AG10803 (cell line): ENCODE results near the gene IFI30.

ENCODE experiments used
- DNase-seq: peaks from one replicate; pipeline ENCODE4 v3.0.0; 2010; ENCODE audit warnings: low read depth
- H3K4me3 ChIP-seq: 2 replicates; pipeline ENCODE4 v1.5.1; 2011; ENCODE audit warnings: mild to moderate bottlenecking, low read length, control low read depth
- TF ChIP-seq, protein P1 (sequence below): conservative IDR thresholded peaks from 2 replicates; pipeline ENCODE4 v1.5.1; 2011; ENCODE audit warnings: mild to moderate bottlenecking, low read length, control low read depth, inconsistent platforms

Gene IFI30

GRCh38 chr19:18183529-18183928, 9.9 kb downstream of the IFI30 start:
- no peak for DNase-seq
- TF ChIP-seq, protein P1, sequence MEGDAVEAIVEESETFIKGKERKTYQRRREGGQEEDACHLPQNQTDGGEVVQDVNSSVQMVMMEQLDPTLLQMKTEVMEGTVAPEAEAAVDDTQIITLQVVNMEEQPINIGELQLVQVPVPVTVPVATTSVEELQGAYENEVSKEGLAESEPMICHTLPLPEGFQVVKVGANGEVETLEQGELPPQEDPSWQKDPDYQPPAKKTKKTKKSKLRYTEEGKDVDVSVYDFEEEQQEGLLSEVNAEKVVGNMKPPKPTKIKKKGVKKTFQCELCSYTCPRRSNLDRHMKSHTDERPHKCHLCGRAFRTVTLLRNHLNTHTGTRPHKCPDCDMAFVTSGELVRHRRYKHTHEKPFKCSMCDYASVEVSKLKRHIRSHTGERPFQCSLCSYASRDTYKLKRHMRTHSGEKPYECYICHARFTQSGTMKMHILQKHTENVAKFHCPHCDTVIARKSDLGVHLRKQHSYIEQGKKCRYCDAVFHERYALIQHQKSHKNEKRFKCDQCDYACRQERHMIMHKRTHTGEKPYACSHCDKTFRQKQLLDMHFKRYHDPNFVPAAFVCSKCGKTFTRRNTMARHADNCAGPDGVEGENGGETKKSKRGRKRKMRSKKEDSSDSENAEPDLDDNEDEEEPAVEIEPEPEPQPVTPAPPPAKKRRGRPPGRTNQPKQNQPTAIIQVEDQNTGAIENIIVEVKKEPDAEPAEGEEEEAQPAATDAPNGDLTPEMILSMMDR, result no peak
- no peak overlapping the region for H3K4me3 ChIP-seq

DNA sequence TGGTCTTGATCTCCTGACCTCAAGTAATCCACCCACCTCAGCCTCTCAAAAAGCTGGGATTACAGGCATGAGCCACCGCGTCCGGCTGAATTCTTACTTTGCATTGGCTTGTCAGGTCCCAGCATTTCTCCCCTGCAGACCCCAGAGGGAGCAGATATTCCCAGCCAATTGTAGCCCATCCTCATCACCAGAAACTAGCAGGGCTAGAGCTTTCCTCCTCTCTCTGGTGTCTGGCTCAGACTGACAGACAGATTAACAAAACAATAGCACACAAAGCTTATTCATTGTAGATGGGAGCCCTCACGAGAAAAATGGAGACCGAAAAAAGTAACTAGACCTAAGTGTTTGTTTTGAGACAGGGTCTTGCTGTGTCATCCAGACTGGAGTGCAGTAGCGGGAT, 11.9 kb downstream of the IFI30 start:
- TF ChIP-seq, protein P1, result no peak
- DNase-seq, result no peak
- H3K4me3 ChIP-seq, result no peak overlapping the region

- TF ChIP-seq, protein P1, result no peak
- H3K4me3 ChIP-seq, result no peak overlapping the region
- DNase-seq, result no peak
Measured at GRCh38 chr19:18190278-18190677, 16.7 kb downstream of the IFI30 start.

GRCh38 chr19:18191640-18192062, 18.0 kb downstream of the IFI30 start:
- H3K4me3 ChIP-seq, result peak overlapping the region; percentile 74

DNA sequence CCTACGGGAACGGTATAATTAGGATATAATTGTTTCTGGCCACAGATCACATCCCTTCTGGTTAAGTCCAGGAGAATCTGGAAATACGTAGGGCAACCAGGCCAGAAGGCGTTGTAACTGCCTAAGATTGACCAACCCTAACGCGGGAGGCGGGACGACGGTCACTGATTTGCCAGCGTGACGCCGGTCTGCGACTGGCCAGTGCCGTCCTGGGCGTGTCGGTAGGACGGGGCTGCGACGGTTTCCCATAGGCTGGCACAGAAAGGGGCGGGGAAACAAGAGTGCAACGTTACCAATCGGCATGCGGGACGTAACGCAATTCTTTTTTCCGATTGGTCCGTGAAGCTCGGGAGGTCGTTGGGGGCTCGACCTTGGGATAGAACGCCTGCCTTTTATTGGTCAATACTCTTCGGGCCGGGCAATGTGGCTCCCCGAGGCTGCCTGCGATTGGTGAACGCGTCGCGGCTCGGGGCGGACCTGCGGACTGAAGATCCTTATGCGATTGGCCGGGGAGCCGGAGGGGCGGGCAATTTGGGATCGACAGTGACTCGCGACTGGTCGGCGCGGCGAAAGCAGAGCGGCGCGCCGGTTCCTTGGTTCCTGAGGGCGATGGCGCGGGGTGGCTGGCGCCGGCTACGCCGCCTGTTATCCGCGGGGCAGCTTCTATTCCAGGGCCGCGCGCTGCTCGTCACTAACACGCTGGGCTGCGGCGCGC, 19.2 kb downstream of the IFI30 start, which contains the start of gene MPV17L2:
Gene MPV17L2, plus strand, starts transcription at position 546 of the 715 bp plus-strand sequence. Its CDS starts 64 bp downstream, at position 610.
- TF ChIP-seq, protein P1, result no peak
- DNase-seq, result peak; percentile 100
- H3K4me3 ChIP-seq, result peak within 1 kb of the TSS; percentile 78

More at GRCh38 chr19:18191640-18192062, 18.0 kb downstream of the IFI30 start:
- TF ChIP-seq, protein P1, result no peak
- no peak for DNase-seq

GRCh38 chr19:18193388-18194180, 20.0 kb downstream of the IFI30 start:
- TF ChIP-seq, protein P1, result no peak
- no peak for DNase-seq
- H3K4me3 ChIP-seq, result peak overlapping the region; percentile 78

- TF ChIP-seq, protein P1, result no peak
Measured at GRCh38 chr19:18194181-18194530, 20.5 kb downstream of the IFI30 start.

More at GRCh38 chr19:18194181-18194530, 20.5 kb downstream of the IFI30 start:
- DNase-seq, result no peak
- H3K4me3 ChIP-seq, result peak overlapping the region; percentile 78
